ENCODE measurements around the gene TEX101.

TEX101 gene

GRCh38 chr19:43462785-43463380 is 48.2 kb downstream of the TEX101 start:
- Histone ChIP-seq H2BK15ac (ENCODE audit: low read length) (peak overlapping the region; percentile 52), H3K79me1 (ENCODE audit: low read depth, low read length) (no peaks in the 10 kb centered on the region), H2AFZ (ENCODE audit: low read length) (peak overlapping the region; percentile 98), H3K23ac (ENCODE audit: low read depth, low read length, poor library complexity) (peak overlapping the region; percentile 76), H4K91ac (ENCODE audit: low read depth, low read length, poor library complexity) (no peak overlapping the region), H3K14ac (ENCODE audit: low read length) (peak overlapping the region; percentile 91), H3K4me1 (ENCODE audit: control insufficient read depth in 2 of 2, insufficient read depth in 1 of 2, low read depth in 1 of 2, low read length in 2 of 2) (peaks cover 4 to 13% of the 10 kb centered on the region in 2 donors), H3K27ac (replicated peaks; ENCODE audit: low read length) (no peak overlapping the region), H3K4ac (ENCODE audit: low read length) (no peak overlapping the region), H3K4me2 (ENCODE audit: insufficient read depth, low read length, poor library complexity, severe bottlenecking) (peak overlapping the region; percentile 76), H3K27me3 (ENCODE audit: control insufficient read depth in 3 of 3, insufficient read depth in 3 of 3, low read depth in 1 of 3, low read length in 3 of 3) (peaks cover 6 to 43% (median 28%) of the 10 kb centered on the region in 3 experiments), H2AK5ac (ENCODE audit: low read depth, low read length) (no peak overlapping the region), H3K9ac (ENCODE audit: low read depth, low read length, poor library complexity) (peak overlapping the region; percentile 73), H3K4me3 (ENCODE audit: low read length in 2 of 2) (peak overlapping the region; percentile 73 to 74), H2BK12ac (ENCODE audit: low read length) (no peak overlapping the region), H3K18ac (ENCODE audit: low read length) (peak overlapping the region; percentile 68), H3K36me3 (replicated peaks in 1 of 2; ENCODE audit: control insufficient read depth in 2 of 2, insufficient read depth in 2 of 2, low read length in 2 of 2) (no peaks in the 10 kb centered on the region), H2BK120ac (ENCODE audit: low read depth, low read length) (no peak overlapping the region), H3K9me3 (replicated peaks in 1 of 2; ENCODE audit: control insufficient read depth in 2 of 2, insufficient read depth in 1 of 2, low read depth in 1 of 2, low read length in 2 of 2) (peaks cover 0 to 2% of the 10 kb centered on the region in 2 donors), H4K8ac (ENCODE audit: low read depth, low read length) (no peak overlapping the region), H2BK5ac (ENCODE audit: low read length) (peak overlapping the region; percentile 49)
- no CpG with 5 or more reads among the region's 33 CpGs for WGBS, 2 donors (ENCODE audit: extremely low coverage in 2 of 2, insufficient read length in 2 of 2, insufficient replicate concordance in 1 of 2)
- DNase-seq (ENCODE audit: low spot score): no peak

DNA sequence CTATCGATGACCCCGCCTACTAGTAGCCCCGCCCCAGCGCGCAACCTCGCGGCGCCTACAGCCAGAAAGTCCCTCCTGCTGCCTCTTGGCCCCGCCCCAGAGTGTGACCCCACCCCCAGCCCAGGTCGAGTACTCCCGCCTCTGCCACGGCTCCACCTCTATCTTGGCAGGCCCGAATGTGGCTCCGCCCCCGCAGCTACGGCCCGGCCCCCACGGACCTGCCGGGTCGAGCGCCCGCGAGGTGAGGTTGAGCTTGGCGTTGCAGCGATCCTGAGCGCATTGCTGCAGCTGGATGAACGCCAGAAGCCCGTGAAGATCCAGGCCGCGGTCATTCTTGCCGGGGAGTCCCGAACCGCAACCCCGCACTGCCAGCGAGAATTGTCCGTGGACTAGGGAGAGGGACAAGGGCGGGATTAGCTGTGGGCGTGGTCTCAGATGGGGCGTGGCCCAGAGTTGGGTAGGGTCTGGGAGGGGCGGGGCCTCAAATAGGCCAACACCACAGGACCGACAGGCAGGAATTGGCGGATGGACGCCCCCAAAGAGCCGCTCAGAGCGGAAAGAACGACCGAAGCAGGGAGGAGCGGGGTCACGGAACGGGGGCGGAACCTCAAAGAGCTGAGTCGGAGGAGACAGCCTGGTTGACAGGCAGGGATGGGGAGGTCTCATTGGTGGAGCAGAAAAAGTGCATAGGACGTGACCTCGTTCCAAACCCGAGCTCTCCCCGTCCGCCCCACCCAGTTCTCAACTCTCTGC is 48.9 kb downstream of the TEX101 start:
- peak overlapping the region; percentile 61 for H3K18ac ChIP-seq (ENCODE audit: low read length)
- no peak overlapping the region for H3K14ac ChIP-seq (ENCODE audit: low read length)
- H2BK5ac ChIP-seq (ENCODE audit: low read length): peak overlapping the region; percentile 49
- no peaks in the 10 kb centered on the region for H3K36me3 ChIP-seq (replicated peaks in 1 of 2; ENCODE audit: control insufficient read depth in 2 of 2, insufficient read depth in 2 of 2, low read length in 2 of 2)
- peak overlapping the region; percentile 74 to 88 for H3K4me3 ChIP-seq (ENCODE audit: low read length in 2 of 2)
- H2BK15ac ChIP-seq (ENCODE audit: low read length): no peak overlapping the region
- no peak overlapping the region for H4K91ac ChIP-seq (ENCODE audit: low read depth, low read length, poor library complexity)
- WGBS, 2 donors (ENCODE audit: extremely low coverage in 2 of 2, insufficient read length in 2 of 2, insufficient replicate concordance in 1 of 2): no CpG with 5 or more reads among the region's 57 CpGs
- H3K27me3 ChIP-seq (ENCODE audit: control insufficient read depth in 3 of 3, insufficient read depth in 3 of 3, low read depth in 1 of 3, low read length in 3 of 3): peaks cover 6 to 48% (median 28%) of the 10 kb centered on the region in 3 experiments
- H3K4me2 ChIP-seq (ENCODE audit: insufficient read depth, low read length, poor library complexity, severe bottlenecking): peak overlapping the region; percentile 76
- H3K4me1 ChIP-seq (ENCODE audit: control insufficient read depth in 2 of 2, insufficient read depth in 1 of 2, low read depth in 1 of 2, low read length in 2 of 2): peaks cover 4 to 13% of the 10 kb centered on the region in 2 donors
- H3K4ac ChIP-seq (ENCODE audit: low read length): no peak overlapping the region
- no peak overlapping the region for H2AK5ac ChIP-seq (ENCODE audit: low read depth, low read length)
- H4K8ac ChIP-seq (ENCODE audit: low read depth, low read length): no peak overlapping the region
- peak overlapping the region; percentile 48 for H3K23ac ChIP-seq (ENCODE audit: low read depth, low read length, poor library complexity)
- peak overlapping the region; percentile 75 for H3K9ac ChIP-seq (ENCODE audit: low read depth, low read length, poor library complexity)
- H2BK120ac ChIP-seq (ENCODE audit: low read depth, low read length): no peak overlapping the region
- H2AFZ ChIP-seq (ENCODE audit: low read length): peak overlapping the region; percentile 98
- peak; percentile 96 for DNase-seq (ENCODE audit: low spot score)
- no peak overlapping the region for H2BK12ac ChIP-seq (ENCODE audit: low read length)
- H3K27ac ChIP-seq (replicated peaks; ENCODE audit: low read length): peak overlapping the region; percentile 41
- H3K9me3 ChIP-seq (replicated peaks in 1 of 2; ENCODE audit: control insufficient read depth in 2 of 2, insufficient read depth in 1 of 2, low read depth in 1 of 2, low read length in 2 of 2): peaks cover 0 to 2% of the 10 kb centered on the region in 2 donors
- no peaks in the 10 kb centered on the region for H3K79me1 ChIP-seq (ENCODE audit: low read depth, low read length)

DNA sequence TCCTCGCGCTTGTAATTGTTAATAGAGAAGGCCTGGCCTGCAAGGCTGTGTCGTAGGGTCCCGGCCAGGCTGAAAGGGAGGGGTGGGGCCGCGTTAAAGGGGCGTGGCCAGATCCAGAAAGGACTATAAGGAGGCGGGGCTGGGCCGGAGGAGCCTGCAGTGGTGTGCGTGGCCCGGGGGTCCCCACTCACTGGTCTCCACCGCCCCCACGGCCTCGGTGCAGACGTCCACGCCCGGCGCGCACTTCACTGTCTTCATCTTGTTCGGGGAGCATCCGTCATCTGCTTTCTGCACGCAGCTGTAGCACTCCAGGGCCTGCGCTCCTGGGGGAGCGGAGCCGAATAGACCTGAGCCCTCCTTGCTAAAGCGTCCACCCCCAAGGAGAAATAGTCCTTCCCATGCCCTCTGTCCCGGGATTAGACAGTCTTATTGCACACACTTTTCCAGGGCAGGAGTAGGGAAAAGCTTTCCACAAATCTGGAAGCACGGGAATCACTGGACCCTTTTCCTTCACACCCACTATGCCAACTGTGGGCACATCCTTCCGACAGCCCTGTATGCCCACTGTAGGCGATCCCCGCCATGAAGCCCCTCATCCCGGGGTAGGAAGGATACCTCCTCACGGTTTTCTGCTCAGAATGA is 49.6 kb downstream of the TEX101 start:
- Histone ChIP-seq H3K9ac (ENCODE audit: low read depth, low read length, poor library complexity) (peak overlapping the region; percentile 60), H3K9me3 (replicated peaks in 1 of 2; ENCODE audit: control insufficient read depth in 2 of 2, insufficient read depth in 1 of 2, low read depth in 1 of 2, low read length in 2 of 2) (peaks cover 0 to 2% of the 10 kb centered on the region in 2 donors), H3K23ac (ENCODE audit: low read depth, low read length, poor library complexity) (peak overlapping the region; percentile 48), H3K4me3 (ENCODE audit: low read length in 2 of 2) (peak overlapping the region; percentile 74 to 88), H2AK5ac (ENCODE audit: low read depth, low read length) (no peak overlapping the region), H2BK5ac (ENCODE audit: low read length) (no peak overlapping the region), H4K91ac (ENCODE audit: low read depth, low read length, poor library complexity) (no peak overlapping the region), H3K14ac (ENCODE audit: low read length) (no peak overlapping the region), H3K4me2 (ENCODE audit: insufficient read depth, low read length, poor library complexity, severe bottlenecking) (peak overlapping the region; percentile 76), H2AFZ (ENCODE audit: low read length) (peak overlapping the region; percentile 98), H2BK15ac (ENCODE audit: low read length) (no peak overlapping the region), H3K27me3 (ENCODE audit: control insufficient read depth in 3 of 3, insufficient read depth in 3 of 3, low read depth in 1 of 3, low read length in 3 of 3) (peaks cover 6 to 49% (median 28%) of the 10 kb centered on the region in 3 experiments), H3K27ac (replicated peaks; ENCODE audit: low read length) (peak overlapping the region; percentile 14), H3K79me1 (ENCODE audit: low read depth, low read length) (no peaks in the 10 kb centered on the region), H2BK12ac (ENCODE audit: low read length) (no peak overlapping the region), H3K18ac (ENCODE audit: low read length) (peak overlapping the region; percentile 61), H3K36me3 (replicated peaks in 1 of 2; ENCODE audit: control insufficient read depth in 2 of 2, insufficient read depth in 2 of 2, low read length in 2 of 2) (no peaks in the 10 kb centered on the region), H4K8ac (ENCODE audit: low read depth, low read length) (no peak overlapping the region), H3K4ac (ENCODE audit: low read length) (no peak overlapping the region), H3K4me1 (ENCODE audit: control insufficient read depth in 2 of 2, insufficient read depth in 1 of 2, low read depth in 1 of 2, low read length in 2 of 2) (peaks cover 4 to 13% of the 10 kb centered on the region in 2 donors), H2BK120ac (ENCODE audit: low read depth, low read length) (no peak overlapping the region)
- DNase-seq (ENCODE audit: low spot score): no peak
- no CpG with 5 or more reads among the region's 33 CpGs for WGBS, 2 donors (ENCODE audit: extremely low coverage in 2 of 2, insufficient read length in 2 of 2, insufficient replicate concordance in 1 of 2)

Data from neuronal stem cell (in vitro differentiated cells).